GM12801 (cell line): ENCODE measurements around the gene BOK.

Source experiments
- CTCF ChIP-seq: IDR thresholded peaks from one replicate; pipeline ENCODE4 v1.5.1; 2011; ENCODE audit warnings: control low read depth; ENCODE audit not compliant: insufficient read length; ENCODE audit errors: extremely low read depth

BOK gene

GRCh38 chr2:241540771-241541561 is 17.6 kb upstream of the BOK start:
- no peak for TF ChIP-seq CTCF

GRCh38 chr2:241541564-241542277 is 16.8 kb upstream of the BOK start:
- TF ChIP-seq CTCF, result no peak

- no peak for TF ChIP-seq CTCF
Measured at GRCh38 chr2:241542278-241542605, 16.3 kb upstream of the BOK start.

- no peak for TF ChIP-seq CTCF
Measured at GRCh38 chr2:241545106-241545505, 13.4 kb upstream of the BOK start.

GRCh38 chr2:241545523-241546473 is 12.7 kb upstream of the BOK start:
- no peak for TF ChIP-seq CTCF

GRCh38 chr2:241546771-241547498 is 11.6 kb upstream of the BOK start:
- no peak for TF ChIP-seq CTCF
